Osteocyte (in vitro differentiated cells): ENCODE measurements around the gene RIPK3. TPM values are rescaled to one million over a fixed set of nuclear protein-coding genes. Genes with fewer than 3 reads are reported as not detected.

ENCODE experiments used
- DNase-seq: peaks from one replicate; pipeline ENCODE4 v3.0.0; 2021; ENCODE audit warnings: mixed read lengths; ENCODE audit not compliant: unreplicated experiment; ENCODE audit errors: extremely low spot score
- H3K27ac Mint-ChIP-seq: one replicate; pipeline ENCODE4 v1.8.0; 2021; ENCODE audit warnings: mild to moderate bottlenecking, mixed read lengths; ENCODE audit not compliant: unreplicated experiment
- H3K27me3 Mint-ChIP-seq: one replicate; pipeline ENCODE4 v1.8.0; 2021; ENCODE audit warnings: mixed read lengths; ENCODE audit not compliant: unreplicated experiment
- H3K36me3 Mint-ChIP-seq: one replicate; pipeline ENCODE4 v1.8.0; 2021; ENCODE audit warnings: mixed read lengths; ENCODE audit not compliant: unreplicated experiment
- H3K4me1 Mint-ChIP-seq: one replicate; pipeline ENCODE4 v1.8.0; 2021; ENCODE audit warnings: mixed read lengths; ENCODE audit not compliant: unreplicated experiment
- H3K4me3 Mint-ChIP-seq: one replicate; pipeline ENCODE4 v1.8.0; 2021; ENCODE audit warnings: mild to moderate bottlenecking, moderate library complexity, mixed read lengths; ENCODE audit not compliant: unreplicated experiment
- H3K9me3 Mint-ChIP-seq: one replicate; pipeline ENCODE4 v1.8.0; 2021; ENCODE audit warnings: mixed read lengths; ENCODE audit not compliant: unreplicated experiment
- CTCF ChIP-seq: fragments of 200-600 bp; sonication (generic); IDR thresholded peaks from 2 replicates; pipeline ENCODE4 v1.5.0; 2021; ENCODE audit warnings: antibody characterized with exemption, mild to moderate bottlenecking, moderate library complexity
- total RNA-seq: library from RNA; stranded (reverse); gene quantifications from 2 replicates; pipeline ENCODE4 v1.2.1, GENCODE V29; 2021

RIPK3 gene
- total RNA-seq, 1 donor from 2014 or later, result 0.78 TPM

GRCh38 chr14:24300326-24300980 is 39.3 kb downstream of the RIPK3 start:
- Mint-ChIP-seq H3K4me1 (peaks cover 30% of the 10 kb centered on the region), H3K27me3 (no peaks in the 10 kb centered on the region), H3K36me3 (peaks cover 25% of the 10 kb centered on the region), H3K9me3 (no peaks in the 10 kb centered on the region), H3K27ac (peak overlapping the region; percentile 82), H3K4me3 (peak overlapping the region; percentile 89)
- TF ChIP-seq CTCF, result no peak
- DNase-seq, result no peak

GRCh38 chr14:24299255-24300191 is 40.3 kb downstream of the RIPK3 start, which contains the start of the genes DHRS1 and NOP9:
Gene DHRS1 (minus strand): TSS chr14:24299780. CDS start chr14:24299106, 674 bp downstream.
Gene NOP9 (plus strand): TSS chr14:24299850. CDS start chr14:24299955, 105 bp downstream.
- H3K4me1 Mint-ChIP-seq, result peaks cover 31% of the 10 kb centered on the region
- no peaks in the 10 kb centered on the region for H3K27me3 Mint-ChIP-seq
- no peak for TF ChIP-seq CTCF
- H3K36me3 Mint-ChIP-seq, result peaks cover 21% of the 10 kb centered on the region
- H3K4me3 Mint-ChIP-seq, result peak within 1 kb of the TSS; percentile 89
- H3K27ac Mint-ChIP-seq, result peak within 1 kb of the TSS; percentile 82
- peak; percentile 94 for DNase-seq
- H3K9me3 Mint-ChIP-seq, result no peaks in the 10 kb centered on the region

- Mint-ChIP-seq H3K9me3 (no peaks in the 10 kb centered on the region), H3K27me3 (no peaks in the 10 kb centered on the region), H3K4me1 (peaks cover 31% of the 10 kb centered on the region), H3K27ac (peak overlapping the region; percentile 82), H3K4me3 (peak overlapping the region; percentile 89), H3K36me3 (peaks cover 16% of the 10 kb centered on the region)
- no peak for TF ChIP-seq CTCF
- no peak for DNase-seq
Observed at GRCh38 chr14:24298892-24299254, 40.9 kb downstream of the RIPK3 start.

- H3K36me3 Mint-ChIP-seq, result peaks cover 11% of the 10 kb centered on the region
- H3K9me3 Mint-ChIP-seq, result no peaks in the 10 kb centered on the region
- TF ChIP-seq CTCF, result peak; percentile 55
- H3K4me3 Mint-ChIP-seq, result peak overlapping the region; percentile 7
- H3K27me3 Mint-ChIP-seq, result no peaks in the 10 kb centered on the region
- no peak for DNase-seq
- H3K4me1 Mint-ChIP-seq, result peaks cover 31% of the 10 kb centered on the region
- peak overlapping the region; percentile 54 for H3K27ac Mint-ChIP-seq
Observed at GRCh38 chr14:24297190-24297964, 42.4 kb downstream of the RIPK3 start.
